Uterus (tissue), 2 donors: Measurements from ENCODE around the gene TOX3.

Experiments
- POLR2A ChIP-seq, 2 donors: fragments of 450-650 bp; IDR thresholded peaks; one replicate each; pipeline ENCODE4 v1.6.1; 2016; ENCODE audit warnings: antibody characterized with exemption in 2 of 2, mild to moderate bottlenecking in 1 of 2, moderate library complexity in 1 of 2
- TF ChIP-seq, protein P1 (sequence below), 4 experiments: fragments of 200-600 bp in 2 of 4; fragments of 450-650 bp in 2 of 4; sonication (generic) in 2 of 4; IDR thresholded peaks; one replicate each; pipeline ENCODE4 v1.5.1; 2016 to 2019; ENCODE audit warnings: antibody characterized with exemption in 4 of 4, mild to moderate bottlenecking in 2 of 4, moderate library complexity in 1 of 4

DNA sequence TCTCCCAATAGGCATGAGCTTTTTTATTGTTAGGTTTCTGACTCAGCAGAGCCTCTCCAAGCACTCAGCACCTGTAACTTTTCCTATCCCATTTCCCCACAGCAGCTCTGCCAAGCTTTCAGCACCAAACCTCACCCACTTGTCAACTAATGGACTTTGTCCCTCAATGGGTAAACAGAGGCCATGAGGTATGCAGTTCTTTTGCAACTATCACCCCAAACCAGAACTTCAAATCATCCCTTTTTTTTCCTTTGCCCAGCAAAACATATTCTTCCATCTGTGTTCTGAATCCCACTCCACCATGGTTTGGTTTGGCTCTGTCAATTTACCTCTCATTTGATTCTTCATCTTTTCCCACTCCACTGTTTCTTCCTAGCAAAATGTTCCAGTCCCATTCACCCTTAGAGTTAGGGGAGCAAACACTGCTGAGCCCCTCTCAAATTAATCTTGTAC is 58.1 kb downstream of the TOX3 start:
- TF ChIP-seq, protein P1, sequence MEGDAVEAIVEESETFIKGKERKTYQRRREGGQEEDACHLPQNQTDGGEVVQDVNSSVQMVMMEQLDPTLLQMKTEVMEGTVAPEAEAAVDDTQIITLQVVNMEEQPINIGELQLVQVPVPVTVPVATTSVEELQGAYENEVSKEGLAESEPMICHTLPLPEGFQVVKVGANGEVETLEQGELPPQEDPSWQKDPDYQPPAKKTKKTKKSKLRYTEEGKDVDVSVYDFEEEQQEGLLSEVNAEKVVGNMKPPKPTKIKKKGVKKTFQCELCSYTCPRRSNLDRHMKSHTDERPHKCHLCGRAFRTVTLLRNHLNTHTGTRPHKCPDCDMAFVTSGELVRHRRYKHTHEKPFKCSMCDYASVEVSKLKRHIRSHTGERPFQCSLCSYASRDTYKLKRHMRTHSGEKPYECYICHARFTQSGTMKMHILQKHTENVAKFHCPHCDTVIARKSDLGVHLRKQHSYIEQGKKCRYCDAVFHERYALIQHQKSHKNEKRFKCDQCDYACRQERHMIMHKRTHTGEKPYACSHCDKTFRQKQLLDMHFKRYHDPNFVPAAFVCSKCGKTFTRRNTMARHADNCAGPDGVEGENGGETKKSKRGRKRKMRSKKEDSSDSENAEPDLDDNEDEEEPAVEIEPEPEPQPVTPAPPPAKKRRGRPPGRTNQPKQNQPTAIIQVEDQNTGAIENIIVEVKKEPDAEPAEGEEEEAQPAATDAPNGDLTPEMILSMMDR (IDR thresholded peaks at IDR 0.05) = no peak
- TF ChIP-seq POLR2A (IDR thresholded peaks at IDR 0.05) = no peak
